ENCODE data around the gene KRTAP12-4. TPM values are rescaled to one million over a fixed set of nuclear protein-coding genes. Genes with fewer than 3 reads are reported as not detected.

Gene KRTAP12-4
- total RNA-seq, 6 experiments from 2014 or later, result not detected

DNA sequence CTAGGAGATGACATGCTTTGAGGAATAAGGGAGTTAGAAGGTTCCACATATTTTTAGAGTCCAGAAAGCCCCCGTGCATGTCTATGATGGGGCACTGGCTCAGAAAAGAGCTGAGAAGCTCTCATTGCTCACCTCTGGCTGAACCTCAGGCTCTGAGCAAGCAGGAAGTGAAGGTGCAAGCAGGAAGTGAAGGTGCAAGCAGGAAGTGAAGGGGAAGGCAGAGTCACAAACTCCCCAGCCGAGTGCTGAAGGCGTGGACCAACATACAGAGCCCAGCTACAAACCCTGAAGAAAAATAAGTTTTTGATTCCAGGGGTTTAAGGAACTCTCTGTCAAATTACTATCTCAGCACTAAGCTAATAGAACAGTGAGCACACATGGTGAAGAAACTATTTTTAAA lies 35.5 kb downstream of the KRTAP12-4 start:
- H3K27ac Mint-ChIP-seq, result no peak overlapping the region
- peaks cover 44% of the 10 kb centered on the region for H3K9me3 Mint-ChIP-seq
- H3K4me1 Mint-ChIP-seq (ENCODE audit: low read depth), result no peaks in the 10 kb centered on the region
- DNase-seq, result no peak
- TF ChIP-seq CTCF (IDR thresholded peaks at IDR 0.05), result no peak
- peaks cover 6% of the 10 kb centered on the region; the same call in 1 of the 2 replicates for H3K36me3 Mint-ChIP-seq (ENCODE audit: low read depth)
- no peaks in the 10 kb centered on the region; the same call in 1 of the 2 replicates for H3K27me3 Mint-ChIP-seq (ENCODE audit: insufficient read depth)
- no peak overlapping the region for H3K4me3 Mint-ChIP-seq

DNA sequence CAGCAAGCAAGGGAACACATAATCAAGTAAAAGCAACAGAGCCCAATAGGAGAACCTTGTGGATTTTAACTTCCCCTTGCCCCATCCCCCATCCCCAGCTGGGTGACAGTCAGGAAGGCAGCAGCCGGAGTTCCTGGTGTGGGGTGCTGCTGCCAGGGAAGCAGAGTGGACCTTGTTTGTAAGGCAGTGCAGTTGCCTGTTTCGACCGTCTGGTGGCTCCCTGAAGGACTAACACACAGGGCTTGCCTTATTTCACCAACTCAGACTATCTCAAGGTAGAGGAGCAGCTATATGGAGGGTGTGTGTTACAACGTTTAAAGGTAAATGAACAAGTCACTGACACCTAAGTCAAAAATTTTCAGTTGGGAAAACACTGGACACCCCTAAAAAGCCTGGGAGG lies 36.0 kb downstream of the KRTAP12-4 start:
- no peak overlapping the region for H3K27ac Mint-ChIP-seq
- H3K4me1 Mint-ChIP-seq (ENCODE audit: low read depth), result no peaks in the 10 kb centered on the region
- no peaks in the 10 kb centered on the region; the same call in 1 of the 2 replicates for H3K27me3 Mint-ChIP-seq (ENCODE audit: insufficient read depth)
- H3K36me3 Mint-ChIP-seq (ENCODE audit: low read depth), result peaks cover 2% of the 10 kb centered on the region; the same call in 1 of the 2 replicates
- H3K4me3 Mint-ChIP-seq, result no peak overlapping the region
- H3K9me3 Mint-ChIP-seq, result peaks cover 41% of the 10 kb centered on the region
- peak; percentile 35; the same call in 1 of the 2 replicates for TF ChIP-seq CTCF (IDR thresholded peaks at IDR 0.05)
- DNase-seq, result no peak

DNA sequence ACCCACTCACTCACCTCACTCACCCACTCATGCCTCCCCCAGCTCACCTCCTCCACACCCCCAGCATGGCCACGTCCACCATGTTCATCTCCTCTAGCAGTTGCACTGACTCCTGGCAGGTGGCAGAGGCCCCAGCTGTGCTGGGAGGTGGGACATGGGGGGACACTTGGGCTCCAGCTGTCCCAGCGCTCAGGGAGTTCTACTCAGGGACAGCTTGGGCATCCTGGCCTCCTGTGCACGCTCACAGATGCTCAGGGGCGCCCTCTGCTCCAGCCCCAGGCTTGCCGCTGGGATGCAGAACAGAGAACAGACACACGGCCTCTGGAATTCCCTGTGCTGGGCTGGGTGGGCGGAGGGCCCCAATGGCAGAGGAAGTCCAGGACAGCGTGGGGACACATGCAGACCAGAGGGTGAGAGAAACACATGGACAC lies 37.4 kb downstream of the KRTAP12-4 start:
- H3K9me3 Mint-ChIP-seq, result peaks cover 44% of the 10 kb centered on the region

GRCh38 chr21:44616591-44616926 lies 37.9 kb downstream of the KRTAP12-4 start:
- Mint-ChIP-seq H3K27me3 (ENCODE audit: insufficient read depth) (no peaks in the 10 kb centered on the region; the same call in 1 of the 2 replicates), H3K27ac (no peak overlapping the region), H3K4me3 (no peak overlapping the region), H3K36me3 (ENCODE audit: low read depth) (peaks cover under 1% of the 10 kb centered on the region; the same call in 1 of the 2 replicates), H3K4me1 (ENCODE audit: low read depth) (no peaks in the 10 kb centered on the region), H3K9me3 (peaks cover 47% of the 10 kb centered on the region)
- DNase-seq, result no peak
- no peak for TF ChIP-seq CTCF (IDR thresholded peaks at IDR 0.05)

More for the DNA sequence above, 37.4 kb downstream of the KRTAP12-4 start:
- H3K27ac Mint-ChIP-seq, result no peak overlapping the region
- TF ChIP-seq CTCF (IDR thresholded peaks at IDR 0.05), result no peak
- no peaks in the 10 kb centered on the region for H3K4me1 Mint-ChIP-seq (ENCODE audit: low read depth)
- no peaks in the 10 kb centered on the region for H3K36me3 Mint-ChIP-seq (ENCODE audit: low read depth)
- H3K4me3 Mint-ChIP-seq, result no peak overlapping the region
- no peak for DNase-seq
- H3K27me3 Mint-ChIP-seq (ENCODE audit: insufficient read depth), result no peaks in the 10 kb centered on the region; the same call in 1 of the 2 replicates

GRCh38 chr21:44615911-44616590 lies 38.4 kb downstream of the KRTAP12-4 start:
- Mint-ChIP-seq H3K36me3 (ENCODE audit: low read depth) (peaks cover 6% of the 10 kb centered on the region; the same call in 1 of the 2 replicates), H3K27ac (no peak overlapping the region), H3K9me3 (peaks cover 52% of the 10 kb centered on the region), H3K27me3 (ENCODE audit: insufficient read depth) (no peaks in the 10 kb centered on the region; the same call in 1 of the 2 replicates), H3K4me1 (ENCODE audit: low read depth) (no peaks in the 10 kb centered on the region), H3K4me3 (no peak overlapping the region)
- no peak for TF ChIP-seq CTCF (IDR thresholded peaks at IDR 0.05)
- DNase-seq, result no peak
